Lower lobe of right lung (tissue), 2 donors: ENCODE measurements around the gene PTBP2. TPM values are rescaled to one million over a fixed set of nuclear protein-coding genes. Genes with fewer than 3 reads are reported as not detected.
"Not testable (repeated sequence)": the region's sequence is repeated elsewhere in the genome, so short reads cannot be mapped to it uniquely, and the experiment has no call there.

Experiments
- ATAC-seq, 2 donors: fragments of 200-7000 bp; cut with Tn5 transposase; one replicate each; pipeline ENCODE4 v1.9.1; 2020 to 2022; ENCODE audit warnings: mild to moderate bottlenecking in 2 of 2, moderate library complexity in 2 of 2
- DNase-seq: peaks from one replicate; pipeline ENCODE4 v3.0.0-alpha.2; 2020
- H3K27ac ChIP-seq: fragments of 200-600 bp; one replicate; pipeline ENCODE4 v1.8.0; 2022
- H3K27me3 ChIP-seq: fragments of 200-600 bp; one replicate; pipeline ENCODE4 v1.8.0; 2022; ENCODE audit warnings: low read depth
- H3K36me3 ChIP-seq: fragments of 200-600 bp; one replicate; pipeline ENCODE4 v1.8.0; 2022; ENCODE audit warnings: mild to moderate bottlenecking
- H3K4me1 ChIP-seq: fragments of 200-600 bp; one replicate; pipeline ENCODE4 v1.8.0; 2022
- H3K4me3 ChIP-seq: fragments of 200-600 bp; one replicate; pipeline ENCODE4 v1.8.0; 2022; ENCODE audit warnings: mild to moderate bottlenecking
- H3K9me3 ChIP-seq: fragments of 200-600 bp; one replicate; pipeline ENCODE4 v1.8.0; 2022
- CTCF ChIP-seq: fragments of 200-600 bp; IDR thresholded peaks from one replicate; pipeline ENCODE4 v1.8.0; 2022; ENCODE audit warnings: antibody characterized with exemption, mild to moderate bottlenecking
- intact Hi-C: fragments of 100-400 bp; cut with DNase I; formaldehyde crosslinking; loops from one replicate; pipeline ENCODE4 v1.11.0; 2022
- total RNA-seq: library from RNA; stranded (reverse); fragmentation: NEBNext Ultra II Directional; extraction: Animal tissue kit (Norgen Biotek cat#: 25700); gene quantifications from one replicate; pipeline ENCODE4 v1.2.1, GENCODE V29; 2021
- donor health status: DM: no; HTN: yes; CAD: no; lungs with severe emphysema.

The PTBP2 gene
- total RNA-seq, 1 donor from 2014 or later: 12.8 TPM

- ATAC-seq (no peak), DNase-seq (no peak)
- intact Hi-C loops: no loop called here
- H3K36me3 ChIP-seq: peaks cover 31% of the 10 kb centered on the region
- no peaks in the 10 kb centered on the region for H3K27me3 ChIP-seq
- H3K4me3 ChIP-seq: no peak overlapping the region
- no peak for TF ChIP-seq CTCF
- H3K4me1 ChIP-seq: no peaks in the 10 kb centered on the region
- H3K27ac ChIP-seq: no peak overlapping the region
- no peaks in the 10 kb centered on the region for H3K9me3 ChIP-seq
Observed at GRCh38 chr1:96790599-96790998, 69.0 kb downstream of the PTBP2 start.

- intact Hi-C loops: no loop called here
- Histone ChIP-seq H3K36me3 (peaks cover 25% of the 10 kb centered on the region), H3K4me3 (no peak overlapping the region), H3K4me1 (no peaks in the 10 kb centered on the region), H3K27me3 (no peaks in the 10 kb centered on the region), H3K27ac (no peak overlapping the region), H3K9me3 (no peaks in the 10 kb centered on the region)
- DNase-seq: no peak
- TF ChIP-seq CTCF: no peak
- ATAC-seq: no peak
Observed at GRCh38 chr1:96792220-96792619, 70.6 kb downstream of the PTBP2 start.

- H3K4me3 ChIP-seq, H3K27me3 ChIP-seq, ATAC-seq, H3K4me1 ChIP-seq, H3K27ac ChIP-seq, DNase-seq, H3K9me3 ChIP-seq, intact Hi-C loops: not testable (repeated sequence)
- peaks cover 15% of the 10 kb centered on the region for H3K36me3 ChIP-seq
Observed at GRCh38 chr1:96801696-96802095, 80.1 kb downstream of the PTBP2 start.

- intact Hi-C loops: no loop called here
- H3K4me3 ChIP-seq: no peak overlapping the region
- H3K4me1 ChIP-seq: peaks cover 8% of the 10 kb centered on the region
- no peaks in the 10 kb centered on the region for H3K27me3 ChIP-seq
- H3K9me3 ChIP-seq: no peaks in the 10 kb centered on the region
- ATAC-seq (no peak), DNase-seq (no peak)
- H3K36me3 ChIP-seq: peaks cover 25% of the 10 kb centered on the region
- H3K27ac ChIP-seq: no peak overlapping the region
- TF ChIP-seq CTCF: no peak
Observed at GRCh38 chr1:96804648-96805047, 83.1 kb downstream of the PTBP2 start.

GRCh38 chr1:96808191-96808590 is 86.6 kb downstream of the PTBP2 start:
- TF ChIP-seq CTCF: no peak
- Histone ChIP-seq H3K4me1 (peaks cover 8% of the 10 kb centered on the region), H3K27ac (no peak overlapping the region), H3K9me3 (no peaks in the 10 kb centered on the region), H3K4me3 (no peak overlapping the region), H3K27me3 (no peaks in the 10 kb centered on the region), H3K36me3 (peaks cover 43% of the 10 kb centered on the region)
- DNase-seq (no peak), ATAC-seq (no peak)
- intact Hi-C loops: no loop called here

- DNase-seq: no peak
- Histone ChIP-seq H3K4me1 (no peaks in the 10 kb centered on the region), H3K27ac (no peak overlapping the region), H3K9me3 (no peaks in the 10 kb centered on the region), H3K36me3 (peaks cover 29% of the 10 kb centered on the region), H3K4me3 (no peak overlapping the region), H3K27me3 (no peaks in the 10 kb centered on the region)
- ATAC-seq: no peak
- intact Hi-C loops: no loop called here
- no peak for TF ChIP-seq CTCF
Observed at GRCh38 chr1:96815914-96816313, 94.3 kb downstream of the PTBP2 start.
